ENCODE results near the gene ADAMTS9. TPM values are rescaled to one million over a fixed set of nuclear protein-coding genes. Genes with fewer than 3 reads are reported as not detected.

The ADAMTS9 gene
- total and polyA plus RNA-seq, 7 donors: 1.2 to 61.6 (median 16.1) TPM

GRCh38 chr3:64623125-64623524, 64.7 kb downstream of the ADAMTS9 start:
- Histone ChIP-seq H3K27ac (no peak overlapping the region), H3K4me3 (no peak overlapping the region), H3K36me3 (peaks cover 0 to 42% (median 12%) of the 10 kb centered on the region in 4 donors), H3K9me3 (no peaks in the 10 kb centered on the region), H3K27me3 (no peaks in the 10 kb centered on the region), H3K4me1 (no peaks in the 10 kb centered on the region)
- TF ChIP-seq POLR2AphosphoS5 (IDR thresholded peaks at IDR 0.05) (no peak), EP300 (IDR thresholded peaks at IDR 0.05) (no peak), POLR2A (IDR thresholded peaks at IDR 0.05) (no peak), CTCF (IDR thresholded peaks at IDR 0.05) (no peak)
- intact Hi-C loops (cut with DNase I): no loop called here
- 62 to 63% methylated on average over 2 of the region's 2 CpGs for WGBS, 2 donors
- DNase-seq: no peak

- H3K36me3 ChIP-seq: peaks cover 0 to 39% (median 9%) of the 10 kb centered on the region in 4 donors
- TF ChIP-seq CTCF (IDR thresholded peaks at IDR 0.05) (no peak), EP300 (IDR thresholded peaks at IDR 0.05) (no peak), POLR2AphosphoS5 (IDR thresholded peaks at IDR 0.05) (no peak), POLR2A (IDR thresholded peaks at IDR 0.05) (no peak)
- H3K4me1 ChIP-seq: no peaks in the 10 kb centered on the region
- H3K4me3 ChIP-seq: no peak overlapping the region
- 92 to 93% methylated on average over 8 of the region's 8 CpGs for WGBS, 2 donors
- no peak overlapping the region for H3K27ac ChIP-seq
- H3K27me3 ChIP-seq: no peaks in the 10 kb centered on the region
- no peaks in the 10 kb centered on the region for H3K9me3 ChIP-seq
- intact Hi-C loops (cut with DNase I): no loop called here
- no peak for DNase-seq
Measured at GRCh38 chr3:64621726-64622395, 65.9 kb downstream of the ADAMTS9 start.

GRCh38 chr3:64621275-64621674, 66.5 kb downstream of the ADAMTS9 start:
- H3K4me3 ChIP-seq: no peak overlapping the region
- WGBS, 2 donors: 93 to 94% methylated on average over 8 of the region's 8 CpGs
- no peaks in the 10 kb centered on the region for H3K4me1 ChIP-seq
- no peak overlapping the region for H3K27ac ChIP-seq
- intact Hi-C loops (cut with DNase I): no loop called here
- no peaks in the 10 kb centered on the region for H3K9me3 ChIP-seq
- no peaks in the 10 kb centered on the region for H3K27me3 ChIP-seq
- peaks cover 0 to 39% (median 9%) of the 10 kb centered on the region in 4 donors for H3K36me3 ChIP-seq
- no peak for TF ChIP-seq CTCF (IDR thresholded peaks at IDR 0.05)
- no peak for TF ChIP-seq POLR2AphosphoS5 (IDR thresholded peaks at IDR 0.05)
- DNase-seq: no peak

- Histone ChIP-seq H3K9me3 (no peaks in the 10 kb centered on the region), H3K27ac (no peak overlapping the region), H3K27me3 (no peaks in the 10 kb centered on the region), H3K4me1 (no peaks in the 10 kb centered on the region), H3K4me3 (no peak overlapping the region), H3K36me3 (peaks cover 0 to 38% (median 9%) of the 10 kb centered on the region in 4 donors)
- DNase-seq: no peak
- intact Hi-C loops (cut with DNase I): no loop called here
- WGBS, 2 donors: 88 to 92% methylated on average over 1 of the region's 1 CpG
- TF ChIP-seq CTCF (IDR thresholded peaks at IDR 0.05) (no peak), POLR2A (IDR thresholded peaks at IDR 0.05) (no peak), POLR2AphosphoS5 (IDR thresholded peaks at IDR 0.05) (no peak), EP300 (IDR thresholded peaks at IDR 0.05) (no peak)
Measured at GRCh38 chr3:64620020-64620419, 67.8 kb downstream of the ADAMTS9 start.

- Histone ChIP-seq H3K9me3 (no peaks in the 10 kb centered on the region), H3K27me3 (no peaks in the 10 kb centered on the region)
- DNase-seq: no peak
Measured at GRCh38 chr3:64619216-64619615, 68.6 kb downstream of the ADAMTS9 start.

More at GRCh38 chr3:64619216-64619615, 68.6 kb downstream of the ADAMTS9 start:
- intact Hi-C loops (cut with DNase I): no loop called here
- TF ChIP-seq CTCF (IDR thresholded peaks at IDR 0.05) (no peak), EP300 (IDR thresholded peaks at IDR 0.05) (no peak), POLR2A (IDR thresholded peaks at IDR 0.05) (no peak), POLR2AphosphoS5 (IDR thresholded peaks at IDR 0.05) (no peak)
- WGBS, 2 donors: 90% methylated on average over 5 of the region's 5 CpGs
- Histone ChIP-seq H3K36me3 (peaks cover 0 to 31% (median 9%) of the 10 kb centered on the region in 4 donors), H3K4me1 (peaks cover 0 to 4% (median 0%) of the 10 kb centered on the region in 4 donors), H3K27ac (no peak overlapping the region), H3K4me3 (no peak overlapping the region)

Measured in sigmoid colon (tissue), 7 donors.